ENCODE measurements around the gene SPAG9.
A peak's percentile ranks its signal among the peaks of the same experiment; 100 is the strongest.

SPAG9 gene

GRCh38 chr17:50934672-50935220 lies 185.9 kb downstream of the SPAG9 start:
- DNase-seq: no peak

- no peak for DNase-seq
Observed at GRCh38 chr17:50934161-50934560, 186.5 kb downstream of the SPAG9 start.

- DNase-seq: peak; percentile 78
Observed at GRCh38 chr17:50931144-50931908, 189.3 kb downstream of the SPAG9 start.

- DNase-seq: no peak
Observed at GRCh38 chr17:50928646-50929045, 192.0 kb downstream of the SPAG9 start.

- DNase-seq: no peak
Observed at GRCh38 chr17:50927287-50927686, 193.4 kb downstream of the SPAG9 start.

GRCh38 chr17:50926523-50926922 lies 194.1 kb downstream of the SPAG9 start:
- DNase-seq: no peak

GRCh38 chr17:50925296-50925891 lies 195.3 kb downstream of the SPAG9 start:
- no peak for DNase-seq

GRCh38 chr17:50924800-50925199 lies 195.9 kb downstream of the SPAG9 start:
- no peak for DNase-seq

GRCh38 chr17:50924300-50924699 lies 196.4 kb downstream of the SPAG9 start:
- DNase-seq: no peak

- DNase-seq: no peak
Observed at GRCh38 chr17:50923611-50924010, 197.1 kb downstream of the SPAG9 start.

GRCh38 chr17:50922721-50923405 lies 197.8 kb downstream of the SPAG9 start:
- no peak for DNase-seq

GRCh38 chr17:50922107-50922506 lies 198.6 kb downstream of the SPAG9 start:
- no peak for DNase-seq

GRCh38 chr17:50920891-50921586 lies 199.6 kb downstream of the SPAG9 start:
- no peak for DNase-seq

GRCh38 chr17:50920041-50920410 lies 200.6 kb downstream of the SPAG9 start:
- DNase-seq: no peak

- DNase-seq: peak; percentile 87
Observed at GRCh38 chr17:50919321-50920040, 201.2 kb downstream of the SPAG9 start.

GRCh38 chr17:50918933-50919296 lies 201.8 kb downstream of the SPAG9 start:
- DNase-seq: no peak

GRCh38 chr17:50918071-50918932 lies 202.4 kb downstream of the SPAG9 start:
- DNase-seq: no peak

- no peak for DNase-seq
Observed at GRCh38 chr17:50917418-50917743, 203.3 kb downstream of the SPAG9 start.

- DNase-seq: no peak
Observed at GRCh38 chr17:50916708-50917417, 203.8 kb downstream of the SPAG9 start.

GRCh38 chr17:50916026-50916707 lies 204.5 kb downstream of the SPAG9 start:
- DNase-seq: no peak
